Measurements from ENCODE around the gene RNF111.
"Not testable (repeated sequence)": the region's sequence is repeated elsewhere in the genome, so short reads cannot be mapped to it uniquely, and the experiment has no call there.

Gene RNF111

GRCh38 chr15:58985443-58985842 lies 2.0 kb upstream of the RNF111 start:
- no peak for TF ChIP-seq CTCF (IDR thresholded peaks at IDR 0.05; ENCODE audit: extremely low read depth, missing control alignments)

GRCh38 chr15:58987036-58987435 lies 427 bp upstream of the RNF111 start:
- TF ChIP-seq CTCF (IDR thresholded peaks at IDR 0.05; ENCODE audit: extremely low read depth, missing control alignments), result no peak
- DNase-seq (ENCODE audit: low spot score), result no peak

More at GRCh38 chr15:58985443-58985842, 2.0 kb upstream of the RNF111 start:
- DNase-seq (ENCODE audit: low spot score), result no peak

GRCh38 chr15:58988006-58988785 lies 733 bp downstream of the RNF111 start:
- peak; percentile 69 for DNase-seq (ENCODE audit: low spot score)
- no peak for TF ChIP-seq CTCF (IDR thresholded peaks at IDR 0.05; ENCODE audit: extremely low read depth, missing control alignments)

GRCh38 chr15:58992181-58992580 lies 4.7 kb downstream of the RNF111 start:
- DNase-seq (ENCODE audit: low spot score), result no peak
- TF ChIP-seq CTCF (IDR thresholded peaks at IDR 0.05; ENCODE audit: extremely low read depth, missing control alignments), result no peak

- no peak for DNase-seq (ENCODE audit: low spot score)
- TF ChIP-seq CTCF (IDR thresholded peaks at IDR 0.05; ENCODE audit: extremely low read depth, missing control alignments), result no peak
These were observed 7.5 kb downstream of the RNF111 start for GRCh38 chr15:58994906-58995453.

- no peak for TF ChIP-seq CTCF (IDR thresholded peaks at IDR 0.05; ENCODE audit: extremely low read depth, missing control alignments)
- DNase-seq (ENCODE audit: low spot score), result no peak
These were observed 12.2 kb downstream of the RNF111 start for GRCh38 chr15:58999694-59000093.

GRCh38 chr15:59000251-59000650 lies 12.8 kb downstream of the RNF111 start:
- DNase-seq (ENCODE audit: low spot score), result not testable (repeated sequence)

GRCh38 chr15:59001946-59002345 lies 14.5 kb downstream of the RNF111 start:
- TF ChIP-seq CTCF (IDR thresholded peaks at IDR 0.05; ENCODE audit: extremely low read depth, missing control alignments), result no peak
- DNase-seq (ENCODE audit: low spot score), result no peak

Measured in GM20000 (cell line).